ENCODE measurements around the gene MAPRE3.
"Not testable (repeated sequence)": the region's sequence is repeated elsewhere in the genome, so short reads cannot be mapped to it uniquely, and the experiment has no call there.

MAPRE3 gene

GRCh38 chr2:27070653-27071276 lies 100.3 kb downstream of the MAPRE3 start:
- DNase-seq (ENCODE audit: low read depth), result no peak

- peak; percentile 75 for DNase-seq (ENCODE audit: low read depth)
Measured at GRCh38 chr2:27071277-27071989, 101.0 kb downstream of the MAPRE3 start, which contains the start of gene OST4. Gene OST4, minus strand, starts transcription at chr2:27071654.

GRCh38 chr2:27071990-27072830 lies 101.8 kb downstream of the MAPRE3 start:
- DNase-seq (ENCODE audit: low read depth), result no peak

GRCh38 chr2:27072920-27073319 lies 102.5 kb downstream of the MAPRE3 start:
- DNase-seq (ENCODE audit: low read depth), result no peak

GRCh38 chr2:27073782-27074181 lies 103.3 kb downstream of the MAPRE3 start:
- DNase-seq (ENCODE audit: low read depth), result no peak

- peak; percentile 33 for DNase-seq (ENCODE audit: low read depth)
Measured at GRCh38 chr2:27074738-27075565, 104.5 kb downstream of the MAPRE3 start.

GRCh38 chr2:27075566-27075871 lies 105.1 kb downstream of the MAPRE3 start:
- not testable (repeated sequence) for DNase-seq (ENCODE audit: low read depth)

- no peak for DNase-seq (ENCODE audit: low read depth)
Measured at GRCh38 chr2:27076323-27076722, 105.9 kb downstream of the MAPRE3 start.
